ENCODE measurements around the gene MCHR1. TPM values are rescaled to one million over a fixed set of nuclear protein-coding genes. Genes with fewer than 3 reads are reported as not detected.

MCHR1 gene
- total RNA-seq, 1 experiment from 2014 or later = not detected

DNA sequence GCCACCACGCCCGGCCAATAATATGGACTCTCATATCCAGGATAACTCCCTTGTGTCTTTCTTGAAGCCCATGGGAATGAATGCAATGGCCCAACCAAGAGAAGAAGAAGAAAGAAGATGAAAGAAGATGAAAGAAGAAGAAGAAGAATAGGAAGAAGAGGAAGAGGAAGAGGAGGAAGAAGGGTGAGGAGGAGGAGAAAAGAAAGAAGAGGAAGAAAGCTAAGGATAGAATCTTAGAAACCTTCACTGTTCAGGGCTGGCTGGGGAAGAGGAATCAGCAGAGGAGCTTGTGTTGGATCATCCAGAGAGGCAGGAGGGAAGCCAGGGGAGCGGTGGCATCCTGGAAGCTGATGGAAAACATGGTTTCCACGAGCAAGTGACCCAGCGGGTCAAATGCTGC is 28.9 kb downstream of the MCHR1 start (continued):
- no peak for TF ChIP-seq CTCF (IDR thresholded peaks at IDR 0.05 in 2 of 3, conservative IDR thresholded peaks at IDR 0.05 in 1 of 3; ENCODE audit: borderline replicate concordance in 1 of 3, insufficient read depth in 1 of 3, low read depth in 2 of 3, low read length in 2 of 3)
- no peak for TF ChIP-seq MAX (IDR thresholded peaks at IDR 0.05)
- TF ChIP-seq, protein P1, sequence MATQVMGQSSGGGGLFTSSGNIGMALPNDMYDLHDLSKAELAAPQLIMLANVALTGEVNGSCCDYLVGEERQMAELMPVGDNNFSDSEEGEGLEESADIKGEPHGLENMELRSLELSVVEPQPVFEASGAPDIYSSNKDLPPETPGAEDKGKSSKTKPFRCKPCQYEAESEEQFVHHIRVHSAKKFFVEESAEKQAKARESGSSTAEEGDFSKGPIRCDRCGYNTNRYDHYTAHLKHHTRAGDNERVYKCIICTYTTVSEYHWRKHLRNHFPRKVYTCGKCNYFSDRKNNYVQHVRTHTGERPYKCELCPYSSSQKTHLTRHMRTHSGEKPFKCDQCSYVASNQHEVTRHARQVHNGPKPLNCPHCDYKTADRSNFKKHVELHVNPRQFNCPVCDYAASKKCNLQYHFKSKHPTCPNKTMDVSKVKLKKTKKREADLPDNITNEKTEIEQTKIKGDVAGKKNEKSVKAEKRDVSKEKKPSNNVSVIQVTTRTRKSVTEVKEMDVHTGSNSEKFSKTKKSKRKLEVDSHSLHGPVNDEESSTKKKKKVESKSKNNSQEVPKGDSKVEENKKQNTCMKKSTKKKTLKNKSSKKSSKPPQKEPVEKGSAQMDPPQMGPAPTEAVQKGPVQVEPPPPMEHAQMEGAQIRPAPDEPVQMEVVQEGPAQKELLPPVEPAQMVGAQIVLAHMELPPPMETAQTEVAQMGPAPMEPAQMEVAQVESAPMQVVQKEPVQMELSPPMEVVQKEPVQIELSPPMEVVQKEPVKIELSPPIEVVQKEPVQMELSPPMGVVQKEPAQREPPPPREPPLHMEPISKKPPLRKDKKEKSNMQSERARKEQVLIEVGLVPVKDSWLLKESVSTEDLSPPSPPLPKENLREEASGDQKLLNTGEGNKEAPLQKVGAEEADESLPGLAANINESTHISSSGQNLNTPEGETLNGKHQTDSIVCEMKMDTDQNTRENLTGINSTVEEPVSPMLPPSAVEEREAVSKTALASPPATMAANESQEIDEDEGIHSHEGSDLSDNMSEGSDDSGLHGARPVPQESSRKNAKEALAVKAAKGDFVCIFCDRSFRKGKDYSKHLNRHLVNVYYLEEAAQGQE (IDR thresholded peaks at IDR 0.05; ENCODE audit: low read depth) = no peak
- no peak for TF ChIP-seq EZH2phosphoT487 (IDR thresholded peaks at IDR 0.05; ENCODE audit: borderline replicate concordance)
- no peak for TF ChIP-seq YY1 (IDR thresholded peaks at IDR 0.05; ENCODE audit: extremely low read depth, insufficient replicate concordance, low read depth, low read length)

- Histone ChIP-seq H3K36me3 (ENCODE audit: control insufficient read depth in 1 of 2, insufficient read depth in 2 of 2, low read length in 2 of 2) (no peaks in the 10 kb centered on the region), H3K4me3 (replicated peaks in 1 of 2; ENCODE audit: low read depth in 1 of 2, low read length in 2 of 2) (no peak overlapping the region), H3K9ac (ENCODE audit: low read length) (no peak overlapping the region), H4K20me1 (ENCODE audit: insufficient read depth) (no peaks in the 10 kb centered on the region), H3K4me2 (ENCODE audit: low read length) (no peak overlapping the region), H3K9me3 (ENCODE audit: control insufficient read depth in 1 of 2, insufficient read depth in 1 of 2, low read depth in 1 of 2, low read length in 2 of 2) (no peaks in the 10 kb centered on the region), H3K27me3 (ENCODE audit: insufficient read depth, low read length) (no peaks in the 10 kb centered on the region), H3K27ac (ENCODE audit: low read depth, low read length) (no peak overlapping the region), H3K9me2 (ENCODE audit: insufficient read depth) (no peaks in the 10 kb centered on the region), H3K4me1 (ENCODE audit: control insufficient read depth in 1 of 2, insufficient read depth in 2 of 2, low read length in 2 of 2) (peaks cover 22 to 38% of the 10 kb centered on the region in 2 experiments), H3K79me2 (ENCODE audit: insufficient read depth, low read length) (no peaks in the 10 kb centered on the region), H2AFZ (ENCODE audit: low read depth, low read length, poor library complexity, severe bottlenecking) (no peak overlapping the region)
- intact Hi-C loops (cut with micrococcal nuclease) = no loop called here
- no TSS peak for BruUV-seq (replicated peaks)
- TF ChIP-seq, protein P2, sequence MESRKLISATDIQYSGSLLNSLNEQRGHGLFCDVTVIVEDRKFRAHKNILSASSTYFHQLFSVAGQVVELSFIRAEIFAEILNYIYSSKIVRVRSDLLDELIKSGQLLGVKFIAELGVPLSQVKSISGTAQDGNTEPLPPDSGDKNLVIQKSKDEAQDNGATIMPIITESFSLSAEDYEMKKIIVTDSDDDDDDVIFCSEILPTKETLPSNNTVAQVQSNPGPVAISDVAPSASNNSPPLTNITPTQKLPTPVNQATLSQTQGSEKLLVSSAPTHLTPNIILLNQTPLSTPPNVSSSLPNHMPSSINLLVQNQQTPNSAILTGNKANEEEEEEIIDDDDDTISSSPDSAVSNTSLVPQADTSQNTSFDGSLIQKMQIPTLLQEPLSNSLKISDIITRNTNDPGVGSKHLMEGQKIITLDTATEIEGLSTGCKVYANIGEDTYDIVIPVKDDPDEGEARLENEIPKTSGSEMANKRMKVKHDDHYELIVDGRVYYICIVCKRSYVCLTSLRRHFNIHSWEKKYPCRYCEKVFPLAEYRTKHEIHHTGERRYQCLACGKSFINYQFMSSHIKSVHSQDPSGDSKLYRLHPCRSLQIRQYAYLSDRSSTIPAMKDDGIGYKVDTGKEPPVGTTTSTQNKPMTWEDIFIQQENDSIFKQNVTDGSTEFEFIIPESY (IDR thresholded peaks at IDR 0.05; ENCODE audit: extremely low read depth, insufficient replicate concordance, low read length) = no peak
- no peak for TF ChIP-seq SP1 (IDR thresholded peaks at IDR 0.05; ENCODE audit: low read depth)
- TF ChIP-seq TCF7L2 (IDR thresholded peaks at IDR 0.05; ENCODE audit: borderline replicate concordance, extremely low read depth, insufficient read depth, insufficient read length) = no peak
- no peak for TF ChIP-seq ZFX (IDR thresholded peaks at IDR 0.05)
- TF ChIP-seq RAD21 (IDR thresholded peaks at IDR 0.05; ENCODE audit: low read depth) = no peak
- ATAC-seq (0 out of 2 replicates have a peak, but pooled peaks have one; percentile 26), DNase-seq (ENCODE audit: low read depth, low spot score) (no peak)
- RAD21 ChIA-PET (ENCODE audit: low non-redundant PET in 1 of 2, low total read pairs in 2 of 2, uncharacterized antibody in 2 of 2, unreplicated experiment in 2 of 2) = no interaction called here
- CTCF ChIA-PET = no interaction called here
- POLR2A ChIA-PET = interaction anchor here (0.7 to 1.2 kb wide), 3 partner anchors 8 to 101 kb away, joined by 3 to 4 read pairs (median 3); no protein-coding TSS in a partner anchor
Observed at GRCh38 chr22:40709752-40710413, 30.6 kb downstream of the MCHR1 start.
